ENCODE results near the gene CATSPERD.

The CATSPERD gene

GRCh38 chr19:5803441-5803751 lies 83.0 kb downstream of the CATSPERD start:
- Histone ChIP-seq H3K9ac (ENCODE audit: low read length) (no peak overlapping the region), H3K27ac (ENCODE audit: low read depth, low read length) (no peak overlapping the region), H3K4me1 (ENCODE audit: control insufficient read depth, insufficient read depth, low read length) (peaks cover 4% of the 10 kb centered on the region), H3K4me3 (ENCODE audit: low read length) (peak overlapping the region; percentile 38), H3K36me3 (ENCODE audit: control insufficient read depth, insufficient read depth, low read length) (no peaks in the 10 kb centered on the region), H3K27me3 (ENCODE audit: control insufficient read depth, insufficient read depth, low read length) (no peaks in the 10 kb centered on the region)

- Histone ChIP-seq H3K27ac (ENCODE audit: low read depth, low read length) (peak overlapping the region; percentile 43), H3K27me3 (ENCODE audit: control insufficient read depth, insufficient read depth, low read length) (no peaks in the 10 kb centered on the region), H3K36me3 (ENCODE audit: control insufficient read depth, insufficient read depth, low read length) (no peaks in the 10 kb centered on the region), H3K9ac (ENCODE audit: low read length) (no peak overlapping the region), H3K4me1 (ENCODE audit: control insufficient read depth, insufficient read depth, low read length) (peaks cover 4% of the 10 kb centered on the region), H3K4me3 (ENCODE audit: low read length) (peak overlapping the region; percentile 38)
These were observed 83.5 kb downstream of the CATSPERD start for GRCh38 chr19:5803752-5804515.

GRCh38 chr19:5804516-5805461 lies 84.4 kb downstream of the CATSPERD start, which contains the start of gene NRTN:
Gene NRTN, plus strand, starts transcription at chr19:5805067. Its CDS starts 19,099 bp downstream, at chr19:5824166.
- peak within 1 kb of the TSS; percentile 58 for H3K4me3 ChIP-seq (ENCODE audit: low read length)
- no peaks in the 10 kb centered on the region for H3K27me3 ChIP-seq (ENCODE audit: control insufficient read depth, insufficient read depth, low read length)
- H3K36me3 ChIP-seq (ENCODE audit: control insufficient read depth, insufficient read depth, low read length): no peaks in the 10 kb centered on the region
- H3K9ac ChIP-seq (ENCODE audit: low read length): peak within 1 kb of the TSS; percentile 41
- peak within 1 kb of the TSS; percentile 86 for H3K27ac ChIP-seq (ENCODE audit: low read depth, low read length)
- H3K4me1 ChIP-seq (ENCODE audit: control insufficient read depth, insufficient read depth, low read length): peaks cover 4% of the 10 kb centered on the region

- Histone ChIP-seq H3K27me3 (ENCODE audit: control insufficient read depth, insufficient read depth, low read length) (no peaks in the 10 kb centered on the region), H3K4me3 (ENCODE audit: low read length) (peak overlapping the region; percentile 58), H3K27ac (ENCODE audit: low read depth, low read length) (peak overlapping the region; percentile 86), H3K9ac (ENCODE audit: low read length) (peak overlapping the region; percentile 41), H3K36me3 (ENCODE audit: control insufficient read depth, insufficient read depth, low read length) (no peaks in the 10 kb centered on the region), H3K4me1 (ENCODE audit: control insufficient read depth, insufficient read depth, low read length) (peaks cover 4% of the 10 kb centered on the region)
These were observed 85.2 kb downstream of the CATSPERD start for GRCh38 chr19:5805462-5806132.

GRCh38 chr19:5806133-5806489 lies 85.7 kb downstream of the CATSPERD start:
- no peak overlapping the region for H3K9ac ChIP-seq (ENCODE audit: low read length)
- peaks cover 4% of the 10 kb centered on the region for H3K4me1 ChIP-seq (ENCODE audit: control insufficient read depth, insufficient read depth, low read length)
- no peaks in the 10 kb centered on the region for H3K27me3 ChIP-seq (ENCODE audit: control insufficient read depth, insufficient read depth, low read length)
- no peak overlapping the region for H3K4me3 ChIP-seq (ENCODE audit: low read length)
- peak overlapping the region; percentile 71 for H3K27ac ChIP-seq (ENCODE audit: low read depth, low read length)
- no peaks in the 10 kb centered on the region for H3K36me3 ChIP-seq (ENCODE audit: control insufficient read depth, insufficient read depth, low read length)

- no peak overlapping the region for H3K9ac ChIP-seq (ENCODE audit: low read length)
- H3K27ac ChIP-seq (ENCODE audit: low read depth, low read length): no peak overlapping the region
- no peaks in the 10 kb centered on the region for H3K27me3 ChIP-seq (ENCODE audit: control insufficient read depth, insufficient read depth, low read length)
- no peaks in the 10 kb centered on the region for H3K36me3 ChIP-seq (ENCODE audit: control insufficient read depth, insufficient read depth, low read length)
- peaks cover 4% of the 10 kb centered on the region for H3K4me1 ChIP-seq (ENCODE audit: control insufficient read depth, insufficient read depth, low read length)
- H3K4me3 ChIP-seq (ENCODE audit: low read length): no peak overlapping the region
These were observed 86.5 kb downstream of the CATSPERD start for GRCh38 chr19:5806905-5807304.

- Histone ChIP-seq H3K4me3 (ENCODE audit: low read length) (no peak overlapping the region), H3K9ac (ENCODE audit: low read length) (no peak overlapping the region), H3K27ac (ENCODE audit: low read depth, low read length) (no peak overlapping the region), H3K36me3 (ENCODE audit: control insufficient read depth, insufficient read depth, low read length) (no peaks in the 10 kb centered on the region), H3K27me3 (ENCODE audit: control insufficient read depth, insufficient read depth, low read length) (no peaks in the 10 kb centered on the region), H3K4me1 (ENCODE audit: control insufficient read depth, insufficient read depth, low read length) (peaks cover 4% of the 10 kb centered on the region)
These were observed 87.8 kb downstream of the CATSPERD start for GRCh38 chr19:5808120-5808816.

GRCh38 chr19:5809053-5809452 lies 88.6 kb downstream of the CATSPERD start:
- Histone ChIP-seq H3K4me1 (ENCODE audit: control insufficient read depth, insufficient read depth, low read length) (peaks cover 4% of the 10 kb centered on the region), H3K4me3 (ENCODE audit: low read length) (no peak overlapping the region), H3K27ac (ENCODE audit: low read depth, low read length) (no peak overlapping the region), H3K9ac (ENCODE audit: low read length) (no peak overlapping the region), H3K36me3 (ENCODE audit: control insufficient read depth, insufficient read depth, low read length) (no peaks in the 10 kb centered on the region), H3K27me3 (ENCODE audit: control insufficient read depth, insufficient read depth, low read length) (no peaks in the 10 kb centered on the region)

- peaks cover 4% of the 10 kb centered on the region for H3K4me1 ChIP-seq (ENCODE audit: control insufficient read depth, insufficient read depth, low read length)
- H3K27me3 ChIP-seq (ENCODE audit: control insufficient read depth, insufficient read depth, low read length): no peaks in the 10 kb centered on the region
- H3K36me3 ChIP-seq (ENCODE audit: control insufficient read depth, insufficient read depth, low read length): no peaks in the 10 kb centered on the region
- H3K4me3 ChIP-seq (ENCODE audit: low read length): no peak overlapping the region
- no peak overlapping the region for H3K9ac ChIP-seq (ENCODE audit: low read length)
- no peak overlapping the region for H3K27ac ChIP-seq (ENCODE audit: low read depth, low read length)
These were observed 89.0 kb downstream of the CATSPERD start for GRCh38 chr19:5809469-5809868.

GRCh38 chr19:5811117-5811516 lies 90.7 kb downstream of the CATSPERD start:
- Histone ChIP-seq H3K27me3 (ENCODE audit: control insufficient read depth, insufficient read depth, low read length) (no peaks in the 10 kb centered on the region), H3K4me1 (ENCODE audit: control insufficient read depth, insufficient read depth, low read length) (peaks cover 2% of the 10 kb centered on the region), H3K27ac (ENCODE audit: low read depth, low read length) (no peak overlapping the region), H3K4me3 (ENCODE audit: low read length) (no peak overlapping the region), H3K9ac (ENCODE audit: low read length) (no peak overlapping the region), H3K36me3 (ENCODE audit: control insufficient read depth, insufficient read depth, low read length) (no peaks in the 10 kb centered on the region)

GRCh38 chr19:5814123-5814851 lies 93.8 kb downstream of the CATSPERD start:
- no peak overlapping the region for H3K27ac ChIP-seq (ENCODE audit: low read depth, low read length)
- H3K27me3 ChIP-seq (ENCODE audit: control insufficient read depth, insufficient read depth, low read length): no peaks in the 10 kb centered on the region
- H3K9ac ChIP-seq (ENCODE audit: low read length): no peak overlapping the region
- H3K36me3 ChIP-seq (ENCODE audit: control insufficient read depth, insufficient read depth, low read length): no peaks in the 10 kb centered on the region
- H3K4me1 ChIP-seq (ENCODE audit: control insufficient read depth, insufficient read depth, low read length): no peaks in the 10 kb centered on the region
- H3K4me3 ChIP-seq (ENCODE audit: low read length): no peak overlapping the region
